ENCODE measurements around the gene PTCH2.

GRCh38 chr1:44849575-44850132 lies 6.6 kb upstream of the PTCH2 start:
- TF ChIP-seq POLR2A (IDR thresholded peaks at IDR 0.05) (no peak), POLR2AphosphoS5 (IDR thresholded peaks at IDR 0.05) (no peak)
